ENCODE results near the gene CNPY1.
"Not testable (repeated sequence)": the region's sequence is repeated elsewhere in the genome, so short reads cannot be mapped to it uniquely, and the experiment has no call there.

CNPY1 gene

DNA sequence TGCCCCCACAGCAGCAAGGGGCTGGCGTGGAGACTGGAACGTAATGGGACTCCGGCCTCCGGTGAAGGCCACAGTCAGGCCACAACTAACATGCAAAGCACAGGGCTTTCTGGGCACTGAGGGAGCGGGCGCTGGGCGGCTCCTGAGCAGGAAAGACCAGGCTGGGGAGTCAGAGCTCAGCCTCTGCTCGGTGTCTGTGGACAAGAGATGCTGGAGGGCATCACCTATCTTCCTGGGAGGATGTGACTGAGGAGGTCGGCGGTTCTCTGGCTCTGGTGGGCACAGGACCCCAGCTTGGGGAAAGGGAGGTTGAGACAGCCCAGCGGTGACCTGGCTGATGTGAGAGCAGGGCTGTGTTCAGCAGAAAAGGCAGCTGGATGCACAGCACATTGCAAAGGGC, 11.7 kb downstream of the CNPY1 start:
- DNase-seq (ENCODE audit: low read depth in 4 of 4, low spot score in 1 of 4), result no peak

- peak in 1 of 4 experiments; percentile 21 for DNase-seq (ENCODE audit: low read depth in 4 of 4, low spot score in 1 of 4)
Measured at GRCh38 chr7:155533827-155534690, 12.3 kb downstream of the CNPY1 start.

- DNase-seq (ENCODE audit: low read depth in 4 of 4, low spot score in 1 of 4), result no peak
Measured at GRCh38 chr7:155533120-155533826, 13.1 kb downstream of the CNPY1 start.

GRCh38 chr7:155532792-155533119, 13.6 kb downstream of the CNPY1 start:
- DNase-seq (ENCODE audit: low read depth in 4 of 4, low spot score in 1 of 4), result no peak

DNA sequence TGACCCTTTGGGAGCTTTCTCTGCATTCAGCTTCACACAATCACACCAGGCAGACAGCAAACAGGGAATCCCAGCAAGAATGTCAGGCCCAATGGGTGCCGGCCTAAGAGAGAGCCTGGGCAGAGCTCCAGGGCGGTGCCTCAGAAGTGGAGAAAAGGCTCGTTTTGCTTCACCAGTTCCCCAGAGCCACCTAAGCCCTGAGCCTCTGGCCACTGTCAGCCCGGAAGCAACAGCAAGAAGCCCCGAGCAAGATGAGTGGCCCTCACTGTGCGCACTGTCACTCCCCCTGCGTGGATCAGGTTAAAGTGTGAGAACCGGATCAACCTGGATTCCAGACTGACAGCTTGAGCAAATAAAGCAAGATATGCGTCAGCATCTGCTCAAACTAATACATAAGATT, 14.7 kb downstream of the CNPY1 start:
- DNase-seq (ENCODE audit: low read depth in 4 of 4, low spot score in 1 of 4), result no peak

DNA sequence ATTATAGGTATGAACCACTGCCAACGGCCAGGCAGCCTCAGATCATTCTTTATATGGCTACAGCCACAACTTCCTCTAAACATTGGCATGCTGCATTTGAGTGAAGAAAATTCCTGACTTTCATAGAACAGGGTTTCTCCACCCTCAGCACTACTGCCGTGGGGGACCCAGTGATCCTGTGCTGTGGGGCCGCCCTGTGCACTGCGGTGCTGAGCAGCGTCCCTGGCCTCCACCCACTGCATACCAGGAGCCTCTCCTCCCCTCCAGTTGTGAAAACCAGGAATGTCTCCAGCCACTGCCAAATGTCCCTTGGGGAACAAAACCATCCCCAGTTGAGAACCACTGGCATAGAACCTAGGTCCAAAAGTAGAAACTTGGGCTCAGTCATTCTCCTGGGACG, 15.8 kb downstream of the CNPY1 start:
- no peak for DNase-seq (ENCODE audit: low read depth in 4 of 4, low spot score in 1 of 4)

GRCh38 chr7:155529845-155530244, 16.5 kb downstream of the CNPY1 start:
- no peak for DNase-seq (ENCODE audit: low read depth in 4 of 4, low spot score in 1 of 4)

- DNase-seq (ENCODE audit: low read depth in 4 of 4, low spot score in 1 of 4), result no peak
Measured at GRCh38 chr7:155529346-155529745, 17.0 kb downstream of the CNPY1 start.

DNA sequence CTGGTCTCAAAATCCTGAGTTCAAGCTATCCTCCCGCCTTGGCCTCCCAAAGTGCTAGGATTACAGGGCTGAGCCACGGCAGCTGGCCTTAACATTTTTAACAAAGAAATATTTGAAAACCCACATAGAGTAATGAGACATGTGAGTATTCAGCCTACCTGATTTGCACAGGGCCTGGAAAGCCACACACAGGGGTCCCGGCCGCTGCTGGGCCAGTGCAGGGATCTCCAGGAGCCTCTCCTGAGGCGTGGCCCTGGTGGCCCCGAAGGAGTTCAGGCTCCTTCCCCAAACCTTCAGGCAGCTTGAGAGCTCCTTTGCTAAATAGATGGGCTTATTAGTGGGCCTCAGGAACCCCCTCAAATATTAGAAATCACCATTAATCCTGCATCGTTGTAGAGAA, 18.7 kb downstream of the CNPY1 start:
- DNase-seq (ENCODE audit: low read depth in 4 of 4, low spot score in 1 of 4), result no peak

GRCh38 chr7:155526225-155526624, 20.1 kb downstream of the CNPY1 start:
- DNase-seq (ENCODE audit: low read depth in 4 of 4, low spot score in 1 of 4), result no peak

GRCh38 chr7:155524018-155524556, 22.3 kb downstream of the CNPY1 start:
- DNase-seq (ENCODE audit: low read depth in 4 of 4, low spot score in 1 of 4), result no peak

DNA sequence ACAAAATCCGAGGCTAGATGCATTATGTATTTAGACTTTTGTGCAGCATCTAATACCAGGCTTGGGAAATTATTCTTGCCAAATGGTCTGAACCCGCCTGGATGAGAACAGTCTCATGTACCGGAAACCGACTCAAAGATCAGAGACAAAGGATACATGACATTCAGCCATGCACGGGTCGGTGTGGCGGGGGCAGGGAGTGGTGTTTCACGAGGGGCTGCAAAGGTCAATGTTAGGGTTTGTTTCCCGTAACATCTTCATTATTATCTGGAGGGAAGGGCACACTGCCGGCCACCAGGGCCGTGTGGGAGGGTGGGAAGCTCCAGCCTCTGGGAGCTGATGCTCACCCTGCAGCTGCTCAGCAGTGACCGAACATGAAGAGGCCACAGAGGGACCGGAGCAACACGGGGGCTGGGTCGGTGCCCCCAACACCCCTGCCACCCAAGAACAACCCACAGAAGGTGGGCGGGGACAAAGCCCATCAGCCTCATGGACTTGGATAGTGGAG, 23.1 kb downstream of the CNPY1 start:
- no peak for DNase-seq (ENCODE audit: low read depth in 4 of 4, low spot score in 1 of 4)

DNA sequence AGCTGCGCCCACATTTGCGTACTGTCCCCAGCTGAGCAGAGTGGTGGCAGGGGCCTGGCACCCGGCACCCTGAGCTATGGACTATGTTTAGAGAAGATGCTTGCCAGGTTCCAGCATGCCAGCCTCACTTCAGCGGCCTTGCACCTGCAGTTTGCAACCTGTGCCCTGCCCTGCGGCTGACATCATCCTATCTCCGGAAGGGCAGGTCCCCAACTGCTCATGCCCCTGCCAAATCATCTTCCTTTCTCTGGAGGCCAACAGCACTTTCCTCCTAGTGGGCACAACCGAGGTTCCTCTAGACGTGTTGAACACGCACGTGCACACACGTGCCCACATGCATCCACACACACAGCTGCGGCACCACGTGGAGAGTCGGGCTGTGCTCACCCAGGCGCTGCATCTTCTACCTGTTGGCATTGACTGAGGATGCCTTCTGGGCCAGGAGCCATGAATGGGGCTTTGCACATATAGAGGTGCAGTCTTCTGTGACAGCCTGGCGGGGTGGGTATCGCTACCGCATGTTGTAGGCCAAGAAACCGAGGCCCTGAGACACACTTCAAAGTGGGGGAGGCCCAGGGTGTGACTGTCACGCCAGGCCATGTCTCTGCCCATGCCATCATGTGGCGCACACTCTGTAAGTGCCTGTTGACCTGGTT, 24.5 kb downstream of the CNPY1 start:
- DNase-seq (ENCODE audit: low read depth in 4 of 4, low spot score in 1 of 4), result no peak

DNA sequence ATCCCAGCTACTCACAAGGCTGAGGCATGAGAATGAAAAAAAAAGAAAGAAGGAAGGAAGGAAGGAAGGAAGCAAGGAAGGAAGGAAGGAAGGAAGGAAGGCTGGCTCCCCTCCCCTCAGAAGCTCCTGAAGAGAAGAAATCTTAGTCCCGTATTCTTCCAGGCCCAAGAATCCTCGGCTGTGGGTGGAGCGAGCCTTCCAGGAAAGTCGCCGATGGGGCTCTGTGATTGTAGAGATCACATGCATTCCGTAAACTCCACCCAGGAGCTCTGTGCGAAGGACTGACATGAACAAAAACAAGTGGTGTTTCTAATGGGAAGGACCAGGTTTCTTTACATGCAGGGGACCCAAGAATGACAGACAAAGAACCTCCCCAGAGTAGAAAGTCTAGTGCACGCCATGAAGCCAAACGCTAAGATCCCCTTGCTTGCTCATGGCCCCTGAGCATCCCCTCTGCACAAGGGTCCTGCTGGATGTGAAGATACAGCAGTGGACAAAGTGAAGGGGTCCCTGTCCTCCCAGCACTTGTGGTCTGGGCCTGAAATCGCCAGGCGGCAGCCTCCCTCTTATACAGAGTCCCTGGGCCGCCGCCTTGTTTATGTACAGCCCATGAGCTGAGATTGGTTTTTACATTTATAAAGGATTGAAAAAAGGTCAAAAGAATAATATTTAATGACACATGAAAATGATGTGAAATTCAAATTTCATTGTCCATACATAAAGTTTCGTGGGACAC, 25.2 kb downstream of the CNPY1 start:
- no peak for DNase-seq (ENCODE audit: low read depth in 4 of 4, low spot score in 1 of 4)

GRCh38 chr7:155520114-155520513, 26.2 kb downstream of the CNPY1 start:
- DNase-seq (ENCODE audit: low read depth in 4 of 4, low spot score in 1 of 4), result no peak

DNA sequence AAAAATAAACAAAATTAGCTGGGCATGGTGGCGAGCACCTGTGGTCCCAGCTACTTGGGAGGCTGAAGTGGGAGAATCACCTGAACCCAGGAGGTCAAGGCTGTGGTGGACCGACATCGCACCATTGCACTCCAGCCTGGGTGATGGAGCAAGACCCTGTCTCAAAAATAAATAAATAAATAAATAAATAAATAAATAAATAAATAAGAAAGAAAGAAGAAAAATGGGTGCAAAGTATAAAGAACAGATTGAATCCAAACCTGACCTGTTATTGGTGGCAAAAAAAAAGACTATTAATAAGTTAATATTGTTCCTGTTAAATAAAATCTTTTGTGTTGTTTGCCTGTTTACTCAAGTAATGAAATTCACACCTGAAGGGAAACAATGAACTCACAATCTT, 27.0 kb downstream of the CNPY1 start:
- not testable (repeated sequence) for DNase-seq (ENCODE audit: low read depth in 4 of 4, low spot score in 1 of 4)

DNA sequence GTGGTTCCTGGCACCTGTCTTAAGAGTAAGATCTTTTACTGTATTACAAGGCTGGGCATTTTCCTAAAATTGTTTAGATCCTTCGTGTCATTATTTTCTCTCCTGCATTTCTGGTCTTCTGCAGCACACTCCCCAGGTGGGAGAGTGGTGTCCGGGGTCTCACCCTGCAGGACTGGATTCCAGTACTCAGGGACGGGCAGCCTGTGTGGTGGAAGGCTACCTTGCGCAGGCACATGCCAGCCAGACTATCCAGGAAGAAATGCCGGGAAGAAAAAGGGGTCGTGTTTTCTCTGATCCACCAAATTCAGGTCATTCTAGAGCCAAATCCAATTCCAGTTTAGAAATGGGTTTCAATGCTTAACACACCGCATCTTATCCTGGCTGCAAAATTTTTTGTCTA, 27.7 kb downstream of the CNPY1 start:
- no peak for DNase-seq (ENCODE audit: low read depth in 4 of 4, low spot score in 1 of 4)

DNA sequence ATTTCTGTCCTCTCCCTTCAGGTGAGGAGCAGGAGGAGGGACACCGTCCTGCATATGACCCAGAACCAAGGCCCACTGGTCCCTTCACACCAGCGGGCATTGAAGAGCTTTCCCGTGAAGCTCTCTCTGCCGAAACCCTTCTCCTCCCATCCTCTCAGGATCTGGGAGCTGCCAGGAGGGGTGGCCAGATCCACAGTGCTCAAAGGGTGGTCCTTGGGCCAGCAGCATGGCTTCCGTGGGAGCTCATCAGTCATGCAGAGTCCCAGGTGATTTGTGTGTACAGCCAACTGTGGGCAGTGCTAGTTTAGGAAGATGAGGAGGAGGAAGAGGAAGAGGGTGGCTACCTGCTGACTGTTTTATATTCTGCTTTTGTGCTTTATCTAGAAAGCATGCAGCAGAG, 28.4 kb downstream of the CNPY1 start:
- DNase-seq (ENCODE audit: low read depth in 4 of 4, low spot score in 1 of 4), result no peak

GRCh38 chr7:155517452-155517851, 28.9 kb downstream of the CNPY1 start:
- DNase-seq (ENCODE audit: low read depth in 4 of 4, low spot score in 1 of 4), result no peak

GRCh38 chr7:155516466-155516865, 29.9 kb downstream of the CNPY1 start:
- DNase-seq (ENCODE audit: low read depth in 4 of 4, low spot score in 1 of 4), result no peak

DNA sequence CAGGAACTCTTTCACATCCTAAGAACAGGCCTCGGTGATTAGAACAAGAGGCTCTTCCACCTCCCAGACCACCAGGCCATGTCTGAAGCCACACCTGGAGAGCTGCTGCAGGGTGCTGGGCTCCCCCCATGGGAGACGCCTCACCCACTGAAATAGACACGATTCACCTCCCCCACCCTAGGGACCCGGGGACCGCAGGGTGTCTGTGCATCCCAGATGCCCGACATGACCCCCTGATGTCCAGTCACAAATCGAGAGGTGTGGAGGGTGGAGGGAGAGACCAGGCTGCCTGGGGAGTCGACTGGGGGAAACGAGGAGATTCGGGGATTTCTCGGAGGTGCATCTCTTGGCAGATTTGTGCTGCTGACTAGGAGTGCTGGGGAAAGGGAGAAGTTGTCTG, 31.0 kb downstream of the CNPY1 start:
- DNase-seq (ENCODE audit: low read depth in 4 of 4, low spot score in 1 of 4), result no peak

Data from stimulated activated CD4-positive, alpha-beta T cell treated with anti-CD3 and anti-CD28 coated beads, Interleukin-1b, Interleukin-23, amount 100 ng/mL, for 24 hours (primary cell).